ENCODE measurements around the gene CRYBB1.

The CRYBB1 gene

DNA sequence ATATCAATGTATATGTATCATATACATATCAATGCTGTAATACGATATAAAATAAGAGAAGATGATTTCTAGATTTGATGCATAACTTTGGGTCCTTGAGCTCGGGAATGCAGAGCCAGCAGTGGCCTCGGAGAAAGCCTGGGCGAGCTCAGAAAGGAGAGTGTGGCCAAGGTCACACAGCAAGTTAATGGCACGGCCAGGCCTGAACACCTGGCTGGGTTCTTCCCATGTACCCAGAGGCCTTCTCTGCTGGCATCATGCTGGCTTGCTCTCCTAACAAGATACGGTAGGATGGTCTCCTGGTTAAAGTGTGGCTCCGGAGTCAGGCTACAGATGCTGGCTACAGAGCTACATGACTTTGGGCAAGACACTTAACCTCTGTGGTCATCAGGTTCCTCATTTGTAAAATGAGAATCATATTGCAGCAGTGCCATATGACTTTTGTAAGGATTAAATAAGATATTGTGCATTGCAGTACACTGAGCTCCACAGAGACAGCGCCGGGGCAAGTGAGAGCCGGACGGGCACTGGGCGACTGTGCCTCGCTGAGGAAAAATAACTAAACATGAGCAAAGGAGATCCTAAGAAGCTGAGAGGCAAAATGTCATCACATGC, 57.8 kb downstream of the CRYBB1 start:
- H3K4me3 ChIP-seq (ENCODE audit: low read depth in 1 of 5, low read length in 5 of 5), result no peak overlapping the region
- peaks cover 3 to 59% (median 29%) of the 10 kb centered on the region in 5 donors for H3K4me1 ChIP-seq (ENCODE audit: control insufficient read depth in 5 of 5, insufficient read depth in 5 of 5, low read length in 5 of 5)
- H3K27ac ChIP-seq (ENCODE audit: low read depth, low read length), result no peak overlapping the region

DNA sequence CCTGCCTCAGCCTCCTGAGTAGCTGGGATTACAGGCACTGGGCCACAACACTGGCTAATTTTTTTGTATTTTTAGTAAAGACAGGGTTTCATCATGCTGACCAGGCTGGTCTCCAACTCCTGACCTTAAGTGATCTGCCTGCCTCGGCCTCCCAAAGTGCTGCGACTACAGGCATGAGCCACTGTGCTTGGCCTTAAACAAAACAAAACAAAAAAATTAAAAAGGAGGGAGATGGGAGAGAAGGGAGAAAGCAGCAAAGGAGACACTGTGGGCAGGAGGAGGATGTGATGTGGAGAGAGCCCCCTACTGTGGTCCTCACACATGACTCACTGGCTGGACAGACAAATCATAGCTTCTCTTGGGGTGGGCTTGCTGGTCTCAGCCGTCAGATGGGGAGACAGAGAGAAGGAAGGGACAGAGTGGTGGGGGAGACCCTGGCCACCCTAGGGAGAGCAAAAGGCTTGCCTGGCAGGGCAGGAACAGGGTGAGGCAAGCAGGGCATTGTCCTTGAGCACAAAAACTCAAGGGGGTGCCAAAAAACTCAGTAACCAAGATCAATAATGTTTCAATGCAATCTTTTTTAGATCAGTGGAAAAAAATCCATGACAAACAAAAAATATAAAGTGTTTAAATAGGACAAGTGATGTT, 59.5 kb downstream of the CRYBB1 start:
- Histone ChIP-seq H3K4me1 (ENCODE audit: control insufficient read depth in 5 of 5, insufficient read depth in 5 of 5, low read length in 5 of 5) (peaks cover 3 to 66% (median 39%) of the 10 kb centered on the region in 5 donors), H3K36me3 (ENCODE audit: control insufficient read depth in 5 of 5, insufficient read depth in 5 of 5, low read length in 5 of 5) (peaks cover 0 to 5% (median 0%) of the 10 kb centered on the region in 5 donors), H3K4me3 (ENCODE audit: low read depth in 1 of 5, low read length in 5 of 5) (no peak overlapping the region), H3K9ac (ENCODE audit: low read length in 5 of 5) (peak overlapping the region in 1 of 5 donors; percentile 13), H3K27ac (ENCODE audit: low read depth, low read length) (peak overlapping the region; percentile 58), H3K27me3 (ENCODE audit: control insufficient read depth in 5 of 5, insufficient read depth in 4 of 5, low read length in 5 of 5) (no peaks in the 10 kb centered on the region), H3K9me3 (ENCODE audit: control insufficient read depth in 5 of 5, low read length in 5 of 5) (no peaks in the 10 kb centered on the region)

More for the DNA sequence above, 57.8 kb downstream of the CRYBB1 start:
- no peaks in the 10 kb centered on the region for H3K27me3 ChIP-seq (ENCODE audit: control insufficient read depth in 5 of 5, insufficient read depth in 4 of 5, low read length in 5 of 5)
- H3K9me3 ChIP-seq (ENCODE audit: control insufficient read depth in 5 of 5, low read length in 5 of 5), result no peaks in the 10 kb centered on the region
- H3K9ac ChIP-seq (ENCODE audit: low read length in 5 of 5), result no peak overlapping the region
- H3K36me3 ChIP-seq (ENCODE audit: control insufficient read depth in 5 of 5, insufficient read depth in 5 of 5, low read length in 5 of 5), result peaks cover 0 to 20% (median 12%) of the 10 kb centered on the region in 5 donors

DNA sequence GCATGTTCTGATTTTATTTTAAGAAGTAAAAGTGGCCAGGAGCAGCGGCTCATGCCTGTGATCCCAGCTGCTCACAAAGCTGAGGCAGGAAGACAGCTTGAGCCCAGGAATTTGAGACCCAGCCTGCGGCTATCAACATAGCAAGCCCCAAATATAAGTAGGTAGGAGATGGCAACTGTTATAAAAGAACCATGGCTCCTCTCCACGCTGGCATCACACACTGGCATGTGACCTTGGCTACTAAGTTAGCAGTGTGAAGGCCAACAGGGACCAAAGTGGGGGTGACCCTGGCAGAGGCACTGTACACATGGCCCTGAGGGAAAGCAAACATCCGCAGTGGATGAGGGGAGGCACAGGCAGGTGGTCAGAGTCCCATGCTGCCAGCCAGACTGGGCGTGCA, 60.9 kb downstream of the CRYBB1 start:
- peaks cover 3 to 73% (median 35%) of the 10 kb centered on the region in 5 donors for H3K4me1 ChIP-seq (ENCODE audit: control insufficient read depth in 5 of 5, insufficient read depth in 5 of 5, low read length in 5 of 5)
- H3K27ac ChIP-seq (ENCODE audit: low read depth, low read length), result peak overlapping the region; percentile 50
- peak overlapping the region in 1 of 5 donors; percentile 35 for H3K9ac ChIP-seq (ENCODE audit: low read length in 5 of 5)

DNA sequence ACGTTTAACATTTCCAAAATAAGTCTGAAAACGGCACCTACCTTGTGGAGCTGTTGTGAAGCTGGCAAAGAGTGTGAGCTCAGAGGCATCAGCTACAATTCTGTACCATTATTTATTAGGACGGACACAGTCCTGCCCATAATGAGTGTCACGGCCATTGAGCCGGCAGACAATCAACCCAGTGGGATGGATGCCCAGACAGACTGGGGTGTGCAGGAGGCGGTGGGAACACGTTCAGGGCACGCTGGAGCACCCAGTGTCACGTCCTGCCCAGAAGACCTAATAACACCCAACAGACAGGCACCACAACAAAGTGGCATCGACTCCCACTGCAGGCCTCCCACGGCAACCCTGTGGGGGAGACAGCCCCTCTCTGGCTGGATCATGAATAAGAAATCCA, 62.3 kb downstream of the CRYBB1 start:
- Histone ChIP-seq H3K4me3 (ENCODE audit: low read depth in 1 of 5, low read length in 5 of 5) (no peak overlapping the region), H3K4me1 (ENCODE audit: control insufficient read depth in 5 of 5, insufficient read depth in 5 of 5, low read length in 5 of 5) (peaks cover 6 to 81% (median 42%) of the 10 kb centered on the region in 5 donors), H3K9me3 (ENCODE audit: control insufficient read depth in 5 of 5, low read length in 5 of 5) (no peaks in the 10 kb centered on the region), H3K27me3 (ENCODE audit: control insufficient read depth in 5 of 5, insufficient read depth in 4 of 5, low read length in 5 of 5) (no peaks in the 10 kb centered on the region), H3K36me3 (ENCODE audit: control insufficient read depth in 5 of 5, insufficient read depth in 5 of 5, low read length in 5 of 5) (peaks cover 0 to 5% (median 0%) of the 10 kb centered on the region in 5 donors), H3K9ac (ENCODE audit: low read length in 5 of 5) (no peak overlapping the region), H3K27ac (ENCODE audit: low read depth, low read length) (no peak overlapping the region)

More for the DNA sequence above, 60.9 kb downstream of the CRYBB1 start:
- Histone ChIP-seq H3K36me3 (ENCODE audit: control insufficient read depth in 5 of 5, insufficient read depth in 5 of 5, low read length in 5 of 5) (peaks cover 0 to 5% (median 0%) of the 10 kb centered on the region in 5 donors), H3K4me3 (ENCODE audit: low read depth in 1 of 5, low read length in 5 of 5) (no peak overlapping the region), H3K27me3 (ENCODE audit: control insufficient read depth in 5 of 5, insufficient read depth in 4 of 5, low read length in 5 of 5) (no peaks in the 10 kb centered on the region), H3K9me3 (ENCODE audit: control insufficient read depth in 5 of 5, low read length in 5 of 5) (no peaks in the 10 kb centered on the region)

DNA sequence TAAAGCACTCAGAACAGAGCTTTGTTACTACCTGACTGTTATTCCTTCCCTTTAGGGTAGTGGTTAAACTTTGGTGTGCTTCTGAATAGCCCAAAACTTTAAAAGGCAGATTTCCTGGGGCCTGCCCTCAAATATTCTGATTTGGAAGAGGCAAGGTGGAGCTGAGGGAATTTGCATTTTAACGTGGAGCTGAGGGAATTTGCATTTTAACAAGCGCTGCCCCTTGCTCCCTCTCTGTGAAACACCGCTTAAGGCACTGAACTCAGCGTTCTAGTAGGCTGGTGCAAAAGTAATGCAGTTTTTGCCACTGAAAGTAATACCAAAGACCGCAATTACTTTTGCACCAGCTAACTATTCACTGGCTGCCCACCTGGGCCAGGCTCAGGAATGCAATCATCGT, 62.9 kb downstream of the CRYBB1 start:
- Histone ChIP-seq H3K27ac (ENCODE audit: low read depth, low read length) (no peak overlapping the region), H3K9me3 (ENCODE audit: control insufficient read depth in 5 of 5, low read length in 5 of 5) (no peaks in the 10 kb centered on the region), H3K36me3 (ENCODE audit: control insufficient read depth in 5 of 5, insufficient read depth in 5 of 5, low read length in 5 of 5) (peaks cover 0 to 5% (median 0%) of the 10 kb centered on the region in 5 donors), H3K4me1 (ENCODE audit: control insufficient read depth in 5 of 5, insufficient read depth in 5 of 5, low read length in 5 of 5) (peaks cover 8 to 85% (median 47%) of the 10 kb centered on the region in 5 donors), H3K4me3 (ENCODE audit: low read depth in 1 of 5, low read length in 5 of 5) (no peak overlapping the region), H3K27me3 (ENCODE audit: control insufficient read depth in 5 of 5, insufficient read depth in 4 of 5, low read length in 5 of 5) (no peaks in the 10 kb centered on the region), H3K9ac (ENCODE audit: low read length in 5 of 5) (no peak overlapping the region)

DNA sequence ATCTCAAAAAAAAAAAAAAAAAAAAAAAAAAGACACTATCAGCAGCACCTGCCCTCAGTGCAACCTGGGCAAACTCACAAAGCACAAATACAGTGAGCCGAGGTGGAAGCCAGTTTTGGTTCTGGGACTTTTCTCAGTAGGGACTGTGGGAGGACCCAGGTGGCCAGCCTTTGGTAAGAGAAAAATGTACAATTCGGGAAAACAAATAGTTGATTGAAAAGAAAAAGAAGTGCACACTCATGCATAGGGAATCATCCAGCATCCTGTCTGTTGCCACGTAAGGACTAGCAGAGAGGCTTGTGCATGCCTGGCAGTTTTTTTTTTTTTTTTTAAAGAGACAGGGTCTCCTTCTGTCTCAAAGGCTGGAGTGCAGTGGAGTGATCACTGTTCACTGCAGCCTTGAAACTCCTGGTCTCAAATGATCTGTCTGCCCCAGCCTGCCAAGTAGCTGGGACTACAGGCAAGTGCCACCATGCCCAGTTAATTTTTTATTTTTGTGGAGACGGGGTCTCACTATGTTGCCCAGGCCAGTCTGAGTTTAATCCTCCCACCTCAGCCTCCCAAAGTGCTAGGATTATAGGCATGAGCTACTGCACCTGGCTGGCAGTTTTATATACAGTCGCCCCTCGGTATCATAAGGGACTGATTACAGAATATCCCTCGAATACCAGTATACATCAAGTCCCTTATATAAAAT, 64.6 kb downstream of the CRYBB1 start:
- Histone ChIP-seq H3K9ac (ENCODE audit: low read length in 5 of 5) (peak overlapping the region in 1 of 5 donors; percentile 37), H3K9me3 (ENCODE audit: control insufficient read depth in 5 of 5, low read length in 5 of 5) (no peaks in the 10 kb centered on the region), H3K4me3 (ENCODE audit: low read depth in 1 of 5, low read length in 5 of 5) (no peak overlapping the region), H3K4me1 (ENCODE audit: control insufficient read depth in 5 of 5, insufficient read depth in 5 of 5, low read length in 5 of 5) (peaks cover 8 to 76% (median 43%) of the 10 kb centered on the region in 5 donors), H3K36me3 (ENCODE audit: control insufficient read depth in 5 of 5, insufficient read depth in 5 of 5, low read length in 5 of 5) (peaks cover 0 to 5% (median 0%) of the 10 kb centered on the region in 5 donors), H3K27me3 (ENCODE audit: control insufficient read depth in 5 of 5, insufficient read depth in 4 of 5, low read length in 5 of 5) (no peaks in the 10 kb centered on the region), H3K27ac (ENCODE audit: low read depth, low read length) (no peak overlapping the region)

GRCh38 chr22:26552466-26552865, 65.4 kb downstream of the CRYBB1 start:
- Histone ChIP-seq H3K36me3 (ENCODE audit: control insufficient read depth in 5 of 5, insufficient read depth in 5 of 5, low read length in 5 of 5) (peaks cover 0 to 5% (median 0%) of the 10 kb centered on the region in 5 donors), H3K9ac (ENCODE audit: low read length in 5 of 5) (peak overlapping the region in 1 of 5 donors; percentile 17), H3K4me1 (ENCODE audit: control insufficient read depth in 5 of 5, insufficient read depth in 5 of 5, low read length in 5 of 5) (peaks cover 8 to 73% (median 41%) of the 10 kb centered on the region in 5 donors), H3K27me3 (ENCODE audit: control insufficient read depth in 5 of 5, insufficient read depth in 4 of 5, low read length in 5 of 5) (no peaks in the 10 kb centered on the region), H3K4me3 (ENCODE audit: low read depth in 1 of 5, low read length in 5 of 5) (no peak overlapping the region), H3K9me3 (ENCODE audit: control insufficient read depth in 5 of 5, low read length in 5 of 5) (no peaks in the 10 kb centered on the region), H3K27ac (ENCODE audit: low read depth, low read length) (no peak overlapping the region)

DNA sequence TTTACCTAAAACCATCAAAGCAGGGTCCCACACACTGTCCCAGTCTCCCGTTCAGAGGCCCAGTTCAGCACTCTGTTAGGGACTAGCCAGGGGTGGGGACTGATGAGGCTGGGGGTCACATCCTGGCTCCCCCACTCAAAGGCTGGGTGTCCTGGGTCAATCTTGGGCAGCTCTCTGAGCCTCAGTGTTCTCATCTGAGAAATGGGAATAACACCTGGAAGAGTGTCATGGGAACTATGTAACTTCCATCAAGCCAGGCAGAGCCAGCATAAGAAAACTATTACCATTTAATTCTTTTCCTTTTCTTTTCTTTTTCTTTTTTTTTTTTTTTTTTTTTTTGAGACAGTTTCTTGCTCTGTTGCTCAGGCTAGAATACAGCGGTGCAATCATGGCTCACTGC, 66.3 kb downstream of the CRYBB1 start:
- H3K4me3 ChIP-seq (ENCODE audit: low read depth in 1 of 5, low read length in 5 of 5), result no peak overlapping the region
- peak overlapping the region; percentile 63 for H3K27ac ChIP-seq (ENCODE audit: low read depth, low read length)
- H3K4me1 ChIP-seq (ENCODE audit: control insufficient read depth in 5 of 5, insufficient read depth in 5 of 5, low read length in 5 of 5), result peaks cover 5 to 73% (median 45%) of the 10 kb centered on the region in 5 donors
- H3K36me3 ChIP-seq (ENCODE audit: control insufficient read depth in 5 of 5, insufficient read depth in 5 of 5, low read length in 5 of 5), result peaks cover 0 to 5% (median 0%) of the 10 kb centered on the region in 5 donors
- H3K9me3 ChIP-seq (ENCODE audit: control insufficient read depth in 5 of 5, low read length in 5 of 5), result no peaks in the 10 kb centered on the region
- no peak overlapping the region for H3K9ac ChIP-seq (ENCODE audit: low read length in 5 of 5)
- no peaks in the 10 kb centered on the region for H3K27me3 ChIP-seq (ENCODE audit: control insufficient read depth in 5 of 5, insufficient read depth in 4 of 5, low read length in 5 of 5)

- Histone ChIP-seq H3K9ac (ENCODE audit: low read length in 5 of 5) (peak overlapping the region in 2 of 5 donors; percentile 21 to 25), H3K4me1 (ENCODE audit: control insufficient read depth in 5 of 5, insufficient read depth in 5 of 5, low read length in 5 of 5) (peaks cover 5 to 75% (median 50%) of the 10 kb centered on the region in 5 donors), H3K9me3 (ENCODE audit: control insufficient read depth in 5 of 5, low read length in 5 of 5) (no peaks in the 10 kb centered on the region), H3K36me3 (ENCODE audit: control insufficient read depth in 5 of 5, insufficient read depth in 5 of 5, low read length in 5 of 5) (peaks cover 0 to 2% (median 0%) of the 10 kb centered on the region in 5 donors), H3K27me3 (ENCODE audit: control insufficient read depth in 5 of 5, insufficient read depth in 4 of 5, low read length in 5 of 5) (no peaks in the 10 kb centered on the region), H3K4me3 (ENCODE audit: low read depth in 1 of 5, low read length in 5 of 5) (no peak overlapping the region), H3K27ac (ENCODE audit: low read depth, low read length) (peak overlapping the region; percentile 63)
Observed at GRCh38 chr22:26550498-26551033, 67.3 kb downstream of the CRYBB1 start.

Data from subcutaneous abdominal adipose tissue (tissue), 5 donors.